Right atrium auricular region (tissue), 2 donors: ENCODE data around the gene MPDU1. TPM values are rescaled to one million over a fixed set of nuclear protein-coding genes. Genes with fewer than 3 reads are reported as not detected.
A peak's percentile ranks its signal among the peaks of the same experiment; 100 is the strongest.
"Not testable (repeated sequence)": the region's sequence is repeated elsewhere in the genome, so short reads cannot be mapped to it uniquely, and the experiment has no call there.

Experiments used
- DNase-seq: peaks from one replicate; pipeline ENCODE4 v3.0.0-alpha.2; 2019; ENCODE audit warnings: low spot score
- H3K27ac ChIP-seq, 2 donors: fragments of 200-600 bp; sonication (generic); 1 replicate in 1 of 2; 2 replicates in 1 of 2; pipeline ENCODE4 v1.5.1; 2016 to 2019
- H3K27me3 ChIP-seq, 2 donors: fragments of 200-600 bp; sonication (generic); one replicate each; pipeline versions ENCODE4 v1.5.1 to v1.6.0; 2017 to 2019
- H3K36me3 ChIP-seq: fragments of 200-600 bp; sonication (generic); one replicate; pipeline ENCODE4 v1.5.1; 2016
- H3K4me1 ChIP-seq, 2 donors: fragments of 200-600 bp; sonication (generic); one replicate each; pipeline versions ENCODE4 v1.5.1 to v1.6.0; 2017 to 2019
- H3K4me3 ChIP-seq, 2 donors: fragments of 200-600 bp; sonication (generic); 1 replicate in 1 of 2; 2 replicates in 1 of 2; pipeline ENCODE4 v1.5.1; 2017 to 2019; ENCODE audit warnings: mild to moderate bottlenecking in 1 of 2, moderate library complexity in 1 of 2
- H3K9me3 ChIP-seq, 2 donors: fragments of 200-600 bp; sonication (generic); one replicate each; pipeline ENCODE4 v1.5.1; 2019
- total RNA-seq, 2 donors: library from RNA; depleted of rRNA; stranded (reverse); fragments of >200 nt; gene quantifications; one replicate each; pipeline ENCODE4 v1.1.0, GENCODE V29; 2016
- TF ChIP-seq, protein P1 (sequence below), 2 donors: fragments of 200-600 bp; sonication (generic); IDR thresholded peaks; one replicate each; pipeline ENCODE4 v1.5.1; 2019; ENCODE audit warnings: antibody characterized with exemption in 2 of 2

Gene MPDU1
- total RNA-seq, 2 donors from 2014 or later: 55.4 to 81.1 TPM

DNA sequence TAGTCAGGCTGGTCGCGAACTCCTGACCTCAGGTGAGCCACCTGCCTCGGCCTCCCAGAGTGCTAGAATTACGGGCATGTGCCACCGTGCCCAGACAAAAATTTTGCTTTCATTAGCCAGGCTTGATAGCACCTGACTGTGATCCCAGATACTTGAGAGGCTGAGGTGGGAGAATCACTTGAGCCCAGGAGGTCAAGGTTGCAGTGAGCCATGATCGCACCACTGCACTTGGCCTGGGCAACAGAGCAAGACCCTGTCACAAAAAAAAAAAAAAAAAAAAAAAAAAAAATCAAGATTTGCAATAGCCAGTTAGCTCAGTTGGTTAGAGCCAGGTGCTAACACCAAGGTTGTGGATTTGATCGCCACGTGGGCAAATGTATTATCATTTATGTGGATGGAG, 37.2 kb downstream of the MPDU1 start:
- Histone ChIP-seq H3K9me3 (no peaks in the 10 kb centered on the region), H3K4me3 (no peak overlapping the region), H3K27me3 (no peaks in the 10 kb centered on the region), H3K36me3 (no peaks in the 10 kb centered on the region), H3K27ac (no peak overlapping the region), H3K4me1 (no peaks in the 10 kb centered on the region)
- DNase-seq: no peak
- TF ChIP-seq, protein P1, sequence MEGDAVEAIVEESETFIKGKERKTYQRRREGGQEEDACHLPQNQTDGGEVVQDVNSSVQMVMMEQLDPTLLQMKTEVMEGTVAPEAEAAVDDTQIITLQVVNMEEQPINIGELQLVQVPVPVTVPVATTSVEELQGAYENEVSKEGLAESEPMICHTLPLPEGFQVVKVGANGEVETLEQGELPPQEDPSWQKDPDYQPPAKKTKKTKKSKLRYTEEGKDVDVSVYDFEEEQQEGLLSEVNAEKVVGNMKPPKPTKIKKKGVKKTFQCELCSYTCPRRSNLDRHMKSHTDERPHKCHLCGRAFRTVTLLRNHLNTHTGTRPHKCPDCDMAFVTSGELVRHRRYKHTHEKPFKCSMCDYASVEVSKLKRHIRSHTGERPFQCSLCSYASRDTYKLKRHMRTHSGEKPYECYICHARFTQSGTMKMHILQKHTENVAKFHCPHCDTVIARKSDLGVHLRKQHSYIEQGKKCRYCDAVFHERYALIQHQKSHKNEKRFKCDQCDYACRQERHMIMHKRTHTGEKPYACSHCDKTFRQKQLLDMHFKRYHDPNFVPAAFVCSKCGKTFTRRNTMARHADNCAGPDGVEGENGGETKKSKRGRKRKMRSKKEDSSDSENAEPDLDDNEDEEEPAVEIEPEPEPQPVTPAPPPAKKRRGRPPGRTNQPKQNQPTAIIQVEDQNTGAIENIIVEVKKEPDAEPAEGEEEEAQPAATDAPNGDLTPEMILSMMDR (IDR thresholded peaks at IDR 0.05): no peak

- Histone ChIP-seq H3K4me1 (peaks cover 0 to 16% of the 10 kb centered on the region in 2 donors), H3K9me3 (no peaks in the 10 kb centered on the region), H3K27ac (no peak overlapping the region), H3K27me3 (no peaks in the 10 kb centered on the region), H3K4me3 (no peak overlapping the region), H3K36me3 (no peaks in the 10 kb centered on the region)
- TF ChIP-seq, protein P1 (IDR thresholded peaks at IDR 0.05): no peak
- DNase-seq: no peak
These were observed 40.0 kb downstream of the MPDU1 start for GRCh38 chr17:7623661-7624060.

DNA sequence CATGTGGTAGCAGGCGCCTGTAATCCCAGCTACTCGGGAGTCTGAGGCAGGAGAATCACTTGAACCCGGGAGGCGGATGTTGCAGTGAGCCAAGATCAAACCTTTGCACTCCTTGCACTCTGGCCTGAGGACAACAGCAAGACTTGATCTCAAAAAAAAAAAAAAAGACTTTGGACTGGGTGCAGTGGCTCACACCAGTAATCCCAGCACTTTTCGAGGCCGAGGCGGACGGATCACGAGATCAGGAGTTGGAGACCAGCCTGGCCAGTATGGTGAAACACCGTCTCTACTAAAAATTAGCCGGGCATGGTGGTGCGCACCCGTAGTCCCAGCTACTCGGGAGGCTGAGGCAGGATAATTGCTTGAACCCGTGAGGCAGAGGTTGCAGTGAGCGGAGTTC, 42.1 kb downstream of the MPDU1 start:
- H3K4me1 ChIP-seq: peaks cover 0 to 16% of the 10 kb centered on the region in 2 donors
- not testable (repeated sequence) for H3K27ac ChIP-seq, H3K27me3 ChIP-seq, DNase-seq, H3K36me3 ChIP-seq, H3K4me3 ChIP-seq, H3K9me3 ChIP-seq

DNA sequence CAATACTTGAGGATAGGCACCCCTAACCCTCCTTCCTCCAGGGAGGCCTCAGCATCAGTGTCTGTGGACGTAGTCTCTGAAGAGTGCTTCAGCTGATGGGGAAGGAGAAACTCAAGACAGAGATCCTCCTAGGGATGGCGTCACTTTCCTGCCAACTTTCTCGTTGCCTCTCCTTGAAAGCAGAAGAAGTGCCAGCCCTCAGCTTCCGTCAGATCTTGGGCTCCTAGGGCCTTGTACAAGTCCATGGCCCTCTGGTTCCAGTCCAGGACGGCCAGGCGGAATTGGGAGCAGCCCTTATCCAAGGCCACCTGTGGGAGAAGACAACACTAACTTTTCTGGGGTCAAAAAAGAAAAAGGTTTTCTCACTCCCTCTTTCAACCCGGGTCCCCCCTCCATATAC, 42.7 kb downstream of the MPDU1 start:
- Histone ChIP-seq H3K27ac (peak overlapping the region in 1 of 2 donors; percentile 97), H3K4me3 (no peak overlapping the region), H3K36me3 (no peaks in the 10 kb centered on the region), H3K27me3 (no peaks in the 10 kb centered on the region), H3K9me3 (no peaks in the 10 kb centered on the region), H3K4me1 (peaks cover 0 to 17% of the 10 kb centered on the region in 2 donors)
- no peak for DNase-seq
- TF ChIP-seq, protein P1 (IDR thresholded peaks at IDR 0.05): no peak

GRCh38 chr17:7626956-7627249, 43.3 kb downstream of the MPDU1 start:
- Histone ChIP-seq H3K27me3 (no peaks in the 10 kb centered on the region), H3K27ac (peak overlapping the region; percentile 97 to 98), H3K4me1 (peaks cover 0 to 23% of the 10 kb centered on the region in 2 donors), H3K36me3 (no peaks in the 10 kb centered on the region), H3K4me3 (peak overlapping the region; percentile 78 to 81), H3K9me3 (no peaks in the 10 kb centered on the region)
- TF ChIP-seq, protein P1 (IDR thresholded peaks at IDR 0.05): no peak
- no peak for DNase-seq

GRCh38 chr17:7627250-7628121, 43.8 kb downstream of the MPDU1 start, which contains the start of gene SAT2:
Gene SAT2, minus strand, starts transcription at chr17:7627821. Its CDS starts 186 bp downstream, at chr17:7627635.
- TF ChIP-seq, protein P1 (IDR thresholded peaks at IDR 0.05): no peak
- Histone ChIP-seq H3K36me3 (no peaks in the 10 kb centered on the region), H3K9me3 (no peaks in the 10 kb centered on the region), H3K27me3 (no peaks in the 10 kb centered on the region), H3K27ac (peak within 1 kb of the TSS; percentile 97 to 98), H3K4me1 (peaks cover 0 to 24% of the 10 kb centered on the region in 2 donors), H3K4me3 (peak within 1 kb of the TSS; percentile 78 to 81)
- peak; percentile 97 for DNase-seq
